Measurements from ENCODE around the gene CTAGE4. TPM values are rescaled to one million over a fixed set of nuclear protein-coding genes. Genes with fewer than 3 reads are reported as not detected.
A peak's percentile ranks its signal among the peaks of the same experiment; 100 is the strongest.
"Not testable (repeated sequence)": the region's sequence is repeated elsewhere in the genome, so short reads cannot be mapped to it uniquely, and the experiment has no call there.

The CTAGE4 gene
- total and polyA plus RNA-seq, 9 donors: 0.92 to 11.1 (median 1.5) TPM

- H3K4me1 ChIP-seq (ENCODE audit: insufficient read depth); H3K4me3 ChIP-seq; H3K9me3 ChIP-seq; H3K36me3 ChIP-seq; intact Hi-C loops (cut with DNase I); H3K27me3 ChIP-seq; DNase-seq; H3K27ac ChIP-seq: not testable (repeated sequence)
- no CpG with 5 or more reads among the region's 1 CpG for WGBS, 3 donors
Observed at GRCh38 chr7:144201978-144202377, 18.7 kb downstream of the CTAGE4 start.

GRCh38 chr7:144203086-144203485 is 19.8 kb downstream of the CTAGE4 start:
- H3K27me3 ChIP-seq; DNase-seq; H3K4me3 ChIP-seq; H3K36me3 ChIP-seq; H3K27ac ChIP-seq; H3K9me3 ChIP-seq; H3K4me1 ChIP-seq (ENCODE audit: insufficient read depth); intact Hi-C loops (cut with DNase I): not testable (repeated sequence)
- WGBS, 3 donors: no CpG with 5 or more reads among the region's 3 CpGs

DNA sequence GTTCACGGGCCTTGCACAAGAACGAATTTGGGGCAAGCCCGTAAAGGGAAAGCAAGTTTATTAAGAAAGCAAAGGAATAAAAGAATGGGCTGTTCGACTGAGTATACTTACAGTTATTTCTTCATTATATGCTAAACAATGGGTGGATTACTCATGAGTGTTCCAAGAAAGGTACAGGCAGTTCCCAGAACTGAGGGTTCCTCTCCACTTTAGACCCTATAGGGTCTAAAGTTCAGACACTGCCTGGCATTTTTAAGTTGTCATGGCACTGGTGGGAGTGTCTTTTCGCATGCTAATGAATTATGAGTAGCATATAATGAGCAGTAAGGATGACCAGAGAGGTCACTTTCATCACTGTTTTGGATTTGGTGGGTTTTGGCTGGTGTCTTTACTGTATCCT is 22.0 kb downstream of the CTAGE4 start:
- DNase-seq; H3K27ac ChIP-seq; H3K9me3 ChIP-seq; intact Hi-C loops (cut with DNase I); H3K4me3 ChIP-seq; H3K27me3 ChIP-seq; H3K4me1 ChIP-seq (ENCODE audit: insufficient read depth); H3K36me3 ChIP-seq: not testable (repeated sequence)
- WGBS, 3 donors: no CpG with 5 or more reads among the region's 5 CpGs

GRCh38 chr7:144217200-144217599 is 33.9 kb downstream of the CTAGE4 start:
- H3K4me3 ChIP-seq; H3K27me3 ChIP-seq; H3K27ac ChIP-seq; DNase-seq; intact Hi-C loops (cut with DNase I); H3K36me3 ChIP-seq; H3K9me3 ChIP-seq; H3K4me1 ChIP-seq (ENCODE audit: insufficient read depth): not testable (repeated sequence)

- H3K27ac ChIP-seq; DNase-seq; H3K27me3 ChIP-seq; H3K36me3 ChIP-seq; intact Hi-C loops (cut with DNase I); H3K9me3 ChIP-seq; H3K4me3 ChIP-seq; H3K4me1 ChIP-seq (ENCODE audit: insufficient read depth): not testable (repeated sequence)
- WGBS, 3 donors: 97 to 100% (median 100%) methylated on average over 1 of the region's 1 CpG
Observed at GRCh38 chr7:144218581-144218980, 35.3 kb downstream of the CTAGE4 start.

DNA sequence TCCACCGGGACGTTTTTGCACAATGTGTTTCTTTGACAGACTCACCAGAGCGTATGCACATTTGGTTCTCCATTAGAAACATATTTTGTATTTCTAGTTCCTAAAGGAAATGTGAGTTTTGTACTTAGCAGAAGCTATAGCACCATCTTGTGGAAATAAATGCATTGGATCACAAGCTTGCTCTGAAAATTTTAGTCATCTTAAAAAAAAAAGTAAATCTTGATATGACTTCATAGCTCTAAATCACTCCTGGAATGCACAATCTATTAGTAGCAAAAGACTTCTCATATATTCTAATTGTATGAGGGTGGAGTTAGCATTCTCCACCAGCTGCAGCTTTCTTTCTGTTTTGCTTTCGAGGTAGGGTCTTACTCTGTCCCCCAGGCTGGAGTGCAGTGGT is 35.9 kb downstream of the CTAGE4 start:
- H3K4me3 ChIP-seq; DNase-seq; H3K27ac ChIP-seq; H3K27me3 ChIP-seq; intact Hi-C loops (cut with DNase I); H3K36me3 ChIP-seq; H3K9me3 ChIP-seq; H3K4me1 ChIP-seq (ENCODE audit: insufficient read depth): not testable (repeated sequence)
- WGBS, 3 donors: no CpG with 5 or more reads among the region's 4 CpGs

DNA sequence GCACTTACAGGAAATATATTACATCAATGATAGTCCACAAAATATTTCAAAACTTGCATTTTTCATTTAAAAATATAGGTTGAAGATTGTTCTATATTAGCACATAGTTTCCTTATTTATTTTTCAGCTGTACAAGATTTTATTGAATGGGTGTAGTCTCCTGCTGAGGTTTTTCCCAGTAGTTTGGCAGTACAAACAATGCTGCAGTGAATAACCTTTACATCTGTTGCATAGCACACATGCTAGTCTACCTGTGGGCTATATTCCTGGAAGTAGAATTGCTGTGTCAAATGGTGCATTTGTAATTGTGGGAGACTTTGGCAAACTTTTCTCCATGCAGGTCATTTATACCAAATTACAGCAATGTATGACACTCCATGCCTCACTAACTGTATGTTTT is 37.3 kb downstream of the CTAGE4 start:
- H3K36me3 ChIP-seq; H3K4me3 ChIP-seq; DNase-seq; H3K27ac ChIP-seq; H3K27me3 ChIP-seq; intact Hi-C loops (cut with DNase I); H3K4me1 ChIP-seq (ENCODE audit: insufficient read depth); H3K9me3 ChIP-seq: not testable (repeated sequence)

DNA sequence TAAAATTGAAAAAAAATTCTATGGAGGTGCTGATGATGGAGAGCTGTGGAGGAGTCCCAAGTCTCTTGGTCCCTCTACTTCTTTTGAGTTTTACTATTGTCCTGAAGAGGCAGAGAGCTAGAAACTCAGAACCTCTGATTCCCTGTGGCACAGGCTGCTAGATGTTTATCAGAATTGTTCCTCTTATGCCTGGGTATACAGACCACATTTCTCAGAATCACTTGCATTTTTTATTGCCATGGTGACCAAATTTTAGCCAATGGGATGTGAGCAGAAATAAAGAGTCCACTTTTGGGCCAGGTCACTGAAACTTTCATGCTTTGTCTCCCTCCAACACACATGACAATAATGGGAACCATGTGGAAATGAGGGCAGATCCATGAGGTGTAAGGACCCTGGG is 40.4 kb downstream of the CTAGE4 start:
- not testable (repeated sequence) for DNase-seq, H3K9me3 ChIP-seq

DNA sequence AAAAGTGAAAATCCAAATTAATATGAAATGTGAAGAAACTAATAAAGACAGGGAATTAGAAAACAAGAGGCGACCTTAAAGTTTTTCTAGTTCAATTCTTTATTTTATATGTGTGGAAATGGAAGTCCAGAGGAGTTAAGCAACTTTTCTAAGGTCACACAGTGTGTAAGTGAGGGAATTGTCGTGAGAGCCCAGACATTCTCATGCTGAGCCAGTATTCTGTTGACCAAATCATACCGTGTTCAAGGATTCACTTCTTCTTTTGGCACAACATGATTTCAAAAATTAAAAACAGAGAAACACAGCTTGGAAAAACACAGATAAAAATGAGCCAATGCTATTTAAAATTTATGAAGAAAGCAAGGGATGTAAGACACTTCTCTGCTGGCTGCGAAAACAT is 43.6 kb downstream of the CTAGE4 start:
- DNase-seq: peak in 1 of 5 donors; percentile 11
- H3K9me3 ChIP-seq; H3K27ac ChIP-seq; H3K36me3 ChIP-seq; H3K4me3 ChIP-seq; H3K4me1 ChIP-seq (ENCODE audit: insufficient read depth); H3K27me3 ChIP-seq; intact Hi-C loops (cut with DNase I): not testable (repeated sequence)
- WGBS, 3 donors: 31 to 40% (median 34%) methylated on average over 3 of the region's 4 CpGs

More for the DNA sequence above, 40.4 kb downstream of the CTAGE4 start:
- H3K4me3 ChIP-seq; H3K27ac ChIP-seq; H3K36me3 ChIP-seq; intact Hi-C loops (cut with DNase I); H3K27me3 ChIP-seq; H3K4me1 ChIP-seq (ENCODE audit: insufficient read depth): not testable (repeated sequence)

GRCh38 chr7:144228810-144229209 is 45.5 kb downstream of the CTAGE4 start:
- H3K27me3 ChIP-seq; H3K4me3 ChIP-seq; H3K36me3 ChIP-seq; H3K27ac ChIP-seq; H3K9me3 ChIP-seq; intact Hi-C loops (cut with DNase I); H3K4me1 ChIP-seq (ENCODE audit: insufficient read depth): not testable (repeated sequence)
- 89 to 100% (median 90%) methylated on average over 1 of the region's 3 CpGs for WGBS, 3 donors
- peak in 1 of 5 donors; percentile 39 for DNase-seq

- H3K36me3 ChIP-seq; H3K4me1 ChIP-seq (ENCODE audit: insufficient read depth); DNase-seq; H3K9me3 ChIP-seq; intact Hi-C loops (cut with DNase I); H3K27me3 ChIP-seq; H3K4me3 ChIP-seq; H3K27ac ChIP-seq: not testable (repeated sequence)
- WGBS, 3 donors: no CpG with 5 or more reads among the region's 2 CpGs
Observed at GRCh38 chr7:144231027-144231426, 47.8 kb downstream of the CTAGE4 start.

- H3K27ac ChIP-seq; H3K4me3 ChIP-seq; DNase-seq; intact Hi-C loops (cut with DNase I); H3K4me1 ChIP-seq (ENCODE audit: insufficient read depth); H3K27me3 ChIP-seq; H3K9me3 ChIP-seq; H3K36me3 ChIP-seq: not testable (repeated sequence)
- WGBS, 3 donors: 64 to 73% (median 69%) methylated on average over 1 of the region's 1 CpG
Observed at GRCh38 chr7:144233039-144233438, 49.8 kb downstream of the CTAGE4 start.

Measured in ovary (tissue), 9 donors.